HG03439 (cell line): ENCODE measurements around the gene PPFIA4.

Experiments used
- ATAC-seq: cut with Tn5 transposase; IDR thresholded peaks from one replicate; pipeline ENCODE4 v1.9.1; 2021; ENCODE audit warnings: mild to moderate bottlenecking, moderate library complexity; ENCODE audit not compliant: unreplicated experiment

The PPFIA4 gene

GRCh38 chr1:203124546-203125317 lies 98.4 kb downstream of the PPFIA4 start:
- ATAC-seq: no peak

GRCh38 chr1:203126151-203126865 lies 100.0 kb downstream of the PPFIA4 start:
- no peak for ATAC-seq

GRCh38 chr1:203126866-203127665 lies 100.8 kb downstream of the PPFIA4 start:
- ATAC-seq: no peak

GRCh38 chr1:203127666-203128430 lies 101.6 kb downstream of the PPFIA4 start, which contains the start of gene ADORA1:
ADORA1 (plus strand) TSS chr1:203127726; CDS start chr1:203128842, 1,116 bp downstream.
- no peak for ATAC-seq

- ATAC-seq: no peak
These were observed 102.1 kb downstream of the PPFIA4 start for GRCh38 chr1:203128431-203128715.
